ENCODE data around the gene CCNA2.

CCNA2 gene
- long read RNA-seq, transcript CCNA2-201 (8 exons, 2,797 nt) = major isoform, 956 of 1,095 reads
- long read RNA-seq, partial matches to known transcripts = 124 of 1,095 reads
- long read RNA-seq, other reads (novel, unspliced or antisense) = 15 of 1,095 reads

DNA sequence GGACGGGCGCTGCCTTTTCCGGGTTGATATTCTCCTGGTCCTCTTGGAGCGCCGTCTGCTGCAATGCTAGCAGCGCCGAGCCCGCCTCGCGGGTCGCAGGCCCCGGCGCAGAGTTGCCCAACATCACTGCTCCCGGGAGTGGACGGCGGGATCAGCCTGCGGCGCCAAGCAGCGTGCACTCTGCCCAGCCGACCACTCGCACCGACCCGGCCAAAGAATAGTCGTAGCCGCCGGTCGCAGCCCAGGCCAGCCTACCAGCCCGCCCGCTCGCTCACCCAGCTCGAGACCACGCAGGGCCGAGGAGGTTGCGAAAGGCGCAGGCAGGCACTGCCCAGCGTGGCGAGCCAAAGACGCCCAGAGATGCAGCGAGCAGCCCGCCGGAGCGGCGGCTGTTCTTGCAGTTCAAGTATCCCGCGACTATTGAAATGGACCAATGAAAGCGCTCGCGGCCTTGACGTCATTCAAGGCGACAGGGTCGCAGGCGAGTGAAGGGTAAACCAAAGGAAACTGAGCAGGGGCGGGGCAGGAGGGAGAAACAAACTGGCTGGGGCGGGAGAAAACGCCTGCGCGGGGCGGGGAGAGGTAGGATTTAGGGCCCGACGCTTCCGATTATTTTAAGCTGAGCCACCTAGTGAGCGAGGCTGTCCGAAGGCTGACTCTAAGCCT is at the start of gene CCNA2:
Gene CCNA2 (minus strand): TSS at position 379 of the 666 bp plus-strand sequence. CDS start 255 bp downstream, at position 124.
- Histone ChIP-seq H3K27me3 (ENCODE audit: insufficient read depth, poor library complexity, severe bottlenecking) (no peaks in the 10 kb centered on the region), H3K4me3 (replicated peaks; ENCODE audit: insufficient read depth, low read length) (peak within 1 kb of the TSS; percentile 99), H3K27ac (replicated peaks) (peak within 1 kb of the TSS; percentile 97)
- DNase-seq (ENCODE audit: low read depth in 1 of 2, low spot score in 1 of 2) = peak; percentile 90 to 99
- TF ChIP-seq POLR2AphosphoS5 (IDR thresholded peaks at IDR 0.05; ENCODE audit: low read depth) (peak; percentile 94), GABPA (IDR thresholded peaks at IDR 0.05; ENCODE audit: low read depth) (no peak)
- TF ChIP-seq, protein P1, sequence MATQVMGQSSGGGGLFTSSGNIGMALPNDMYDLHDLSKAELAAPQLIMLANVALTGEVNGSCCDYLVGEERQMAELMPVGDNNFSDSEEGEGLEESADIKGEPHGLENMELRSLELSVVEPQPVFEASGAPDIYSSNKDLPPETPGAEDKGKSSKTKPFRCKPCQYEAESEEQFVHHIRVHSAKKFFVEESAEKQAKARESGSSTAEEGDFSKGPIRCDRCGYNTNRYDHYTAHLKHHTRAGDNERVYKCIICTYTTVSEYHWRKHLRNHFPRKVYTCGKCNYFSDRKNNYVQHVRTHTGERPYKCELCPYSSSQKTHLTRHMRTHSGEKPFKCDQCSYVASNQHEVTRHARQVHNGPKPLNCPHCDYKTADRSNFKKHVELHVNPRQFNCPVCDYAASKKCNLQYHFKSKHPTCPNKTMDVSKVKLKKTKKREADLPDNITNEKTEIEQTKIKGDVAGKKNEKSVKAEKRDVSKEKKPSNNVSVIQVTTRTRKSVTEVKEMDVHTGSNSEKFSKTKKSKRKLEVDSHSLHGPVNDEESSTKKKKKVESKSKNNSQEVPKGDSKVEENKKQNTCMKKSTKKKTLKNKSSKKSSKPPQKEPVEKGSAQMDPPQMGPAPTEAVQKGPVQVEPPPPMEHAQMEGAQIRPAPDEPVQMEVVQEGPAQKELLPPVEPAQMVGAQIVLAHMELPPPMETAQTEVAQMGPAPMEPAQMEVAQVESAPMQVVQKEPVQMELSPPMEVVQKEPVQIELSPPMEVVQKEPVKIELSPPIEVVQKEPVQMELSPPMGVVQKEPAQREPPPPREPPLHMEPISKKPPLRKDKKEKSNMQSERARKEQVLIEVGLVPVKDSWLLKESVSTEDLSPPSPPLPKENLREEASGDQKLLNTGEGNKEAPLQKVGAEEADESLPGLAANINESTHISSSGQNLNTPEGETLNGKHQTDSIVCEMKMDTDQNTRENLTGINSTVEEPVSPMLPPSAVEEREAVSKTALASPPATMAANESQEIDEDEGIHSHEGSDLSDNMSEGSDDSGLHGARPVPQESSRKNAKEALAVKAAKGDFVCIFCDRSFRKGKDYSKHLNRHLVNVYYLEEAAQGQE (IDR thresholded peaks at IDR 0.05; ENCODE audit: insufficient replicate concordance, low read depth) = peak; percentile 51
- TF ChIP-seq, protein P2, sequence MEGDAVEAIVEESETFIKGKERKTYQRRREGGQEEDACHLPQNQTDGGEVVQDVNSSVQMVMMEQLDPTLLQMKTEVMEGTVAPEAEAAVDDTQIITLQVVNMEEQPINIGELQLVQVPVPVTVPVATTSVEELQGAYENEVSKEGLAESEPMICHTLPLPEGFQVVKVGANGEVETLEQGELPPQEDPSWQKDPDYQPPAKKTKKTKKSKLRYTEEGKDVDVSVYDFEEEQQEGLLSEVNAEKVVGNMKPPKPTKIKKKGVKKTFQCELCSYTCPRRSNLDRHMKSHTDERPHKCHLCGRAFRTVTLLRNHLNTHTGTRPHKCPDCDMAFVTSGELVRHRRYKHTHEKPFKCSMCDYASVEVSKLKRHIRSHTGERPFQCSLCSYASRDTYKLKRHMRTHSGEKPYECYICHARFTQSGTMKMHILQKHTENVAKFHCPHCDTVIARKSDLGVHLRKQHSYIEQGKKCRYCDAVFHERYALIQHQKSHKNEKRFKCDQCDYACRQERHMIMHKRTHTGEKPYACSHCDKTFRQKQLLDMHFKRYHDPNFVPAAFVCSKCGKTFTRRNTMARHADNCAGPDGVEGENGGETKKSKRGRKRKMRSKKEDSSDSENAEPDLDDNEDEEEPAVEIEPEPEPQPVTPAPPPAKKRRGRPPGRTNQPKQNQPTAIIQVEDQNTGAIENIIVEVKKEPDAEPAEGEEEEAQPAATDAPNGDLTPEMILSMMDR (IDR thresholded peaks at IDR 0.05; ENCODE audit: insufficient read depth, low read length) = no peak

- TF ChIP-seq POLR2AphosphoS5 (IDR thresholded peaks at IDR 0.05; ENCODE audit: low read depth) = no peak; the same call in 1 of the 2 replicates
- TF ChIP-seq GABPA (IDR thresholded peaks at IDR 0.05; ENCODE audit: low read depth) = no peak
- TF ChIP-seq SPI1 (IDR thresholded peaks at IDR 0.05; ENCODE audit: borderline replicate concordance, low read depth) = peak; percentile 14; the same call in 1 of the 2 replicates
- TF ChIP-seq, protein P2 (IDR thresholded peaks at IDR 0.05; ENCODE audit: insufficient read depth, low read length) = no peak
- TF ChIP-seq, protein P1 (IDR thresholded peaks at IDR 0.05; ENCODE audit: insufficient replicate concordance, low read depth) = peak; percentile 60
- peak within 1 kb of the TSS; percentile 75 for H3K4me3 ChIP-seq (replicated peaks; ENCODE audit: insufficient read depth, low read length)
- peak within 1 kb of the TSS; percentile 55 for H3K27ac ChIP-seq (replicated peaks)
Observed at GRCh38 chr4:121869841-121870822, 46.4 kb upstream of the CCNA2 start, which contains the start of gene BBS7. Gene BBS7 (minus strand): TSS chr4:121870474. CDS start chr4:121870313, 161 bp downstream.

GRCh38 chr4:121863799-121864198 is 40.1 kb upstream of the CCNA2 start:
- H3K27ac ChIP-seq (replicated peaks) = no peak overlapping the region
- no peak overlapping the region for H3K4me3 ChIP-seq (replicated peaks; ENCODE audit: insufficient read depth, low read length)
- no peak for TF ChIP-seq POLR2AphosphoS5 (IDR thresholded peaks at IDR 0.05; ENCODE audit: low read depth)
- TF ChIP-seq, protein P2 (IDR thresholded peaks at IDR 0.05; ENCODE audit: insufficient read depth, low read length) = no peak
- TF ChIP-seq, protein P1 (IDR thresholded peaks at IDR 0.05; ENCODE audit: insufficient replicate concordance, low read depth) = no peak
- no peak for TF ChIP-seq SPI1 (IDR thresholded peaks at IDR 0.05; ENCODE audit: borderline replicate concordance, low read depth)
- TF ChIP-seq GABPA (IDR thresholded peaks at IDR 0.05; ENCODE audit: low read depth) = no peak
- DNase-seq (ENCODE audit: low read depth in 1 of 2, low spot score in 1 of 2) = no peak
- H3K27me3 ChIP-seq (ENCODE audit: insufficient read depth, poor library complexity, severe bottlenecking) = no peaks in the 10 kb centered on the region

More at GRCh38 chr4:121869841-121870822, 46.4 kb upstream of the CCNA2 start, which contains the start of gene BBS7:
- no peaks in the 10 kb centered on the region for H3K27me3 ChIP-seq (ENCODE audit: insufficient read depth, poor library complexity, severe bottlenecking)
- DNase-seq (ENCODE audit: low read depth in 1 of 2, low spot score in 1 of 2) = peak; percentile 77 to 98

Measured in HL-60 (cell line).